OCI-LY1 (cell line): ENCODE results near the gene KCNMA1.

Experiments
- H2AFZ ChIP-seq: fragments of 200-600 bp; sonication (generic), shearing (Covaris generic); 2 replicates; pipeline ENCODE4 v1.6.0; 2014; ENCODE audit warnings: antibody characterized with exemption, mild to moderate bottlenecking, low read length
- H3F3A ChIP-seq: fragments of 200-600 bp; sonication (generic), shearing (Covaris generic); 2 replicates; pipeline ENCODE4 v1.6.0; 2014; ENCODE audit warnings: mild to moderate bottlenecking, antibody characterized with exemption, low read length, moderate library complexity; ENCODE audit not compliant: insufficient read depth
- H3K27ac ChIP-seq: fragments of 200-600 bp; sonication (generic); 2 replicates; pipeline ENCODE4 v1.5.1; 2014; ENCODE audit warnings: low read length, mixed run types, mild to moderate bottlenecking, low read depth; ENCODE audit not compliant: poor library complexity, severe bottlenecking
- H3K27me3 ChIP-seq: fragments of 200-600 bp; sonication (generic); 2 replicates; pipeline ENCODE4 v1.6.0; 2014; ENCODE audit warnings: antibody characterized with exemption, mild to moderate bottlenecking, low read length, moderate library complexity; ENCODE audit not compliant: insufficient read depth
- H3K36me3 ChIP-seq: fragments of 200-600 bp; sonication (generic); 2 replicates; pipeline ENCODE4 v1.6.1; 2014; ENCODE audit warnings: mild to moderate bottlenecking, antibody characterized with exemption, low read length, moderate library complexity, mixed read lengths; ENCODE audit not compliant: insufficient read depth
- H3K4me1 ChIP-seq: fragments of 200-600 bp; sonication (generic); 2 replicates; pipeline ENCODE4 v1.5.1; 2014; ENCODE audit warnings: mild to moderate bottlenecking, low read length, moderate library complexity; ENCODE audit not compliant: insufficient read depth, severe bottlenecking
- H3K4me2 ChIP-seq: fragments of 200-600 bp; sonication (generic), shearing (Covaris generic); 2 replicates; pipeline ENCODE4 v1.6.1; 2014; ENCODE audit warnings: low read length
- H3K4me3 ChIP-seq: fragments of 200-600 bp; sonication (generic); 2 replicates; pipeline ENCODE4 v1.5.1; 2014; ENCODE audit warnings: low read length, low read depth, mild to moderate bottlenecking, mixed read lengths; ENCODE audit not compliant: poor library complexity, severe bottlenecking
- H3K79me2 ChIP-seq: fragments of 200-600 bp; shearing (Covaris generic); 2 replicates; pipeline ENCODE4 v1.6.1; 2016; ENCODE audit warnings: mixed run types, low read length, mixed read lengths; ENCODE audit not compliant: insufficient read depth
- H3K9ac ChIP-seq: fragments of 200-600 bp; sonication (generic), shearing (Covaris generic); 2 replicates; pipeline ENCODE4 v1.6.1; 2014; ENCODE audit warnings: mild to moderate bottlenecking, low read length, mixed read lengths
- H3K9me2 ChIP-seq: fragments of 200-600 bp; sonication (generic), shearing (Covaris generic); 2 replicates; pipeline ENCODE4 v1.6.1; 2014; ENCODE audit warnings: low read depth, mild to moderate bottlenecking, low read length, mixed read lengths
- H3K9me3 ChIP-seq: fragments of 200-600 bp; shearing (Covaris generic); 2 replicates; pipeline ENCODE4 v1.6.1; 2014; ENCODE audit warnings: low read length, mixed read lengths
- H4K20me1 ChIP-seq: fragments of 200-600 bp; sonication (generic), shearing (Covaris generic); 2 replicates; pipeline ENCODE4 v1.6.0; 2016; ENCODE audit warnings: mild to moderate bottlenecking, low read length; ENCODE audit not compliant: insufficient read depth
- EZH2 ChIP-seq: fragments of 200-600 bp; sonication (generic), shearing (Covaris generic); IDR thresholded peaks from 2 replicates; pipeline ENCODE4 v1.8.0; 2017; ENCODE audit warnings: borderline replicate concordance, mixed run types, mild to moderate bottlenecking, antibody characterized with exemption, low read length, moderate library complexity, mixed read lengths
- TF ChIP-seq, protein P1 (sequence below): fragments of 200-600 bp; sonication (generic), shearing (Covaris generic); IDR thresholded peaks from 2 replicates; pipeline ENCODE4 v1.5.1; 2017; ENCODE audit warnings: mild to moderate bottlenecking, antibody characterized with exemption, low read length, moderate library complexity, mixed read lengths

Gene KCNMA1

DNA sequence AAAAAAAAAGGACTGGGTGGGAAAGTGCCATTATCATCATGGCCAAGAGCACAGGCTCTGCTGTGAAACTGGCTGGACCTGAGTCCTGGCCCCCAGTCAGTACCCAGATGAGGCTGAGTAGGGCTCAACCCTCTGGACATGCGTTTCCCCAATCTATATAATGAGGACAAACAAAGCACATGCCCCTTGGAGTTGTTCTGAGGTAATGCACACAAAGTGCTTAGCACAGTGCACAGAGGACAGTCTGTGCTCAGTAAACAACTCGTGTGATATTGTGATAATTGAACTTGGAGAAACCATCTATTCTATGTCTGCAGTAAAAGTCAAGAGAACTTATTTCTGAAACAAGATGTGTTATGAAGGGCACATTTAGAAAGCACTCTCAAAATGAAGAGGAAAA lies 138.8 kb downstream of the KCNMA1 start:
- H3K79me2 ChIP-seq, result no peaks in the 10 kb centered on the region
- H3K4me3 ChIP-seq, result no peak overlapping the region

DNA sequence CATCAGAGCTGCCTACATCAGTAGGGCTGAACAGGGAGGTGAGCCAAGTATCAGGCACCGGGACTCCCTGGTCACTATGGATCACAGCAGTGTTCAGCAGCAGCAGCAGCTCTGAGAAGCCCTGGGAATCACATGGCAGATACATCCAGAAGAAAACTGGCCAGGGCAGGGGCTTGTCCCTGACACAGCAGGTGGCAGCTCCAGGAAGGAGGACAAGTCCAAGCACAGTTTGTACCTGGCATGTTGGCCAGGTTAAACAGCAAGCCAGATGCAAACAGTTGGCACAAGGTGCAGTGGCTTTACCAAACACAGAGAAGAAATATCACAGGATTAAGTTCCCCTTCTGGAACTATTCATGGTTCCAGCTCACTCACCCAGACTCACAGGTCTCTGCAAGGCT lies 139.4 kb downstream of the KCNMA1 start:
- TF ChIP-seq, protein P1, sequence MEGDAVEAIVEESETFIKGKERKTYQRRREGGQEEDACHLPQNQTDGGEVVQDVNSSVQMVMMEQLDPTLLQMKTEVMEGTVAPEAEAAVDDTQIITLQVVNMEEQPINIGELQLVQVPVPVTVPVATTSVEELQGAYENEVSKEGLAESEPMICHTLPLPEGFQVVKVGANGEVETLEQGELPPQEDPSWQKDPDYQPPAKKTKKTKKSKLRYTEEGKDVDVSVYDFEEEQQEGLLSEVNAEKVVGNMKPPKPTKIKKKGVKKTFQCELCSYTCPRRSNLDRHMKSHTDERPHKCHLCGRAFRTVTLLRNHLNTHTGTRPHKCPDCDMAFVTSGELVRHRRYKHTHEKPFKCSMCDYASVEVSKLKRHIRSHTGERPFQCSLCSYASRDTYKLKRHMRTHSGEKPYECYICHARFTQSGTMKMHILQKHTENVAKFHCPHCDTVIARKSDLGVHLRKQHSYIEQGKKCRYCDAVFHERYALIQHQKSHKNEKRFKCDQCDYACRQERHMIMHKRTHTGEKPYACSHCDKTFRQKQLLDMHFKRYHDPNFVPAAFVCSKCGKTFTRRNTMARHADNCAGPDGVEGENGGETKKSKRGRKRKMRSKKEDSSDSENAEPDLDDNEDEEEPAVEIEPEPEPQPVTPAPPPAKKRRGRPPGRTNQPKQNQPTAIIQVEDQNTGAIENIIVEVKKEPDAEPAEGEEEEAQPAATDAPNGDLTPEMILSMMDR, result no peak
- TF ChIP-seq EZH2, result no peak

More for the DNA sequence above, 138.8 kb downstream of the KCNMA1 start:
- Histone ChIP-seq H3K36me3 (no peaks in the 10 kb centered on the region), H3K9me3 (no peaks in the 10 kb centered on the region), H3K9ac (no peak overlapping the region), H3F3A (no peaks in the 10 kb centered on the region), H3K4me1 (no peaks in the 10 kb centered on the region), H2AFZ (no peak overlapping the region), H3K27me3 (no peaks in the 10 kb centered on the region), H3K27ac (no peak overlapping the region), H4K20me1 (no peaks in the 10 kb centered on the region), H3K9me2 (no peaks in the 10 kb centered on the region), H3K4me2 (no peak overlapping the region)
- TF ChIP-seq, protein P1, result no peak
- no peak for TF ChIP-seq EZH2

DNA sequence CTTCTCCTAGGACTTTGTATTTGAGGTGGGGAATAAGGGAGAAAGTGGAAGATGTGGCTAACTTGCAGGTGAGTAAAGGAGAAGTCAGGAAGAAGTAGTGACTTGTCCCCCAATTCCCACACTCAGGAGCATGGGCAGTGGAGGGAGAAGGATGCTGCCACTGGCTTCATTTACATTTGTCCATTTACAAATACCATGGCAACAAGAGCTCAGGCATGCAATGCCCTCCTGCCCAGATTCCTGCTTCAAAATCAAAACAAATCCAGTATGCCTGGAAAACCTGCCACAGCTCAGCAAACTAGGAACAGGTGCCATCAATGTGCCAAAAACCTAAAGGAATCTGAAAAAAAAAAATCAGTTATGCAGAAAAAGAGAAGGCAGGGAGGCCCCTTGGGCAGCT lies 139.9 kb downstream of the KCNMA1 start:
- H3K27ac ChIP-seq, result no peak overlapping the region

More for the DNA sequence above, 139.4 kb downstream of the KCNMA1 start:
- no peaks in the 10 kb centered on the region for H3K79me2 ChIP-seq
- no peaks in the 10 kb centered on the region for H3K9me2 ChIP-seq
- no peaks in the 10 kb centered on the region for H3K9me3 ChIP-seq
- no peaks in the 10 kb centered on the region for H3F3A ChIP-seq
- H3K4me2 ChIP-seq, result no peak overlapping the region
- no peaks in the 10 kb centered on the region for H3K36me3 ChIP-seq
- H3K27me3 ChIP-seq, result no peaks in the 10 kb centered on the region
- no peak overlapping the region for H3K4me3 ChIP-seq
- H4K20me1 ChIP-seq, result no peaks in the 10 kb centered on the region
- no peak overlapping the region for H3K9ac ChIP-seq
- H3K4me1 ChIP-seq, result no peaks in the 10 kb centered on the region
- H3K27ac ChIP-seq, result no peak overlapping the region
- no peak overlapping the region for H2AFZ ChIP-seq

More for the DNA sequence above, 139.9 kb downstream of the KCNMA1 start:
- H3K9me2 ChIP-seq, result no peaks in the 10 kb centered on the region
- no peaks in the 10 kb centered on the region for H3K9me3 ChIP-seq
- no peak overlapping the region for H2AFZ ChIP-seq
- no peak overlapping the region for H3K4me3 ChIP-seq
- H3K9ac ChIP-seq, result no peak overlapping the region
- no peaks in the 10 kb centered on the region for H3K4me1 ChIP-seq
- H3F3A ChIP-seq, result no peaks in the 10 kb centered on the region
- H3K27me3 ChIP-seq, result no peaks in the 10 kb centered on the region
- H3K4me2 ChIP-seq, result no peak overlapping the region
- TF ChIP-seq, protein P1, result no peak
- no peak for TF ChIP-seq EZH2
- H3K36me3 ChIP-seq, result no peaks in the 10 kb centered on the region
- no peaks in the 10 kb centered on the region for H3K79me2 ChIP-seq
- no peaks in the 10 kb centered on the region for H4K20me1 ChIP-seq
